Fibroblast of lung (primary cell): ENCODE data around the gene WDR59. TPM values are rescaled to one million over a fixed set of nuclear protein-coding genes. Genes with fewer than 3 reads are reported as not detected.
A peak's percentile ranks its signal among the peaks of the same experiment; 100 is the strongest.

Experiments used
- DNase-seq, 2 donors: peaks; one replicate each; pipeline versions ENCODE4 v3.0.0 to v3.0.0-alpha.2; 2010; ENCODE audit warnings: low read depth in 2 of 2
- H2AFZ ChIP-seq: 2 replicates; pipeline ENCODE4 v1.5.1; 2012; ENCODE audit warnings: low read length, control low read depth, inconsistent platforms
- H3K27ac ChIP-seq: 2 replicates; pipeline ENCODE4 v1.5.1; 2011; ENCODE audit warnings: low read length, control low read depth; ENCODE audit not compliant: insufficient read depth
- H3K27me3 ChIP-seq: 2 replicates; pipeline ENCODE4 v1.5.1; 2011; ENCODE audit warnings: mild to moderate bottlenecking, low read length; ENCODE audit not compliant: control insufficient read depth, insufficient read depth
- H3K36me3 ChIP-seq: 2 replicates; pipeline ENCODE4 v1.5.1; 2011; ENCODE audit warnings: low read length; ENCODE audit not compliant: control insufficient read depth, insufficient read depth
- H3K4me1 ChIP-seq: 2 replicates; pipeline ENCODE4 v1.5.1; 2011; ENCODE audit warnings: low read length; ENCODE audit not compliant: control insufficient read depth, insufficient read depth; ENCODE audit errors: extremely low read depth
- H3K4me2 ChIP-seq: 2 replicates; pipeline ENCODE4 v1.5.1; 2011; ENCODE audit warnings: low read length, control low read depth; ENCODE audit not compliant: insufficient read depth; ENCODE audit errors: extremely low read depth
- H3K4me3 ChIP-seq, 4 experiments: fragments of 200-600 bp in 1 of 4; sonication (generic) in 1 of 4; replicated peaks in 1 of 4; 2 replicates each; pipeline ENCODE4 v1.5.1; 2011 to 2016; ENCODE audit warnings: low read length in 4 of 4, low read depth in 3 of 4, mild to moderate bottlenecking in 3 of 4, control low read depth in 2 of 4, inconsistent platforms in 1 of 4, mixed read lengths in 1 of 4; ENCODE audit not compliant: insufficient read depth in 1 of 4; ENCODE audit errors: control extremely low read depth in 1 of 4
- H3K79me2 ChIP-seq: 2 replicates; pipeline ENCODE4 v1.5.1; 2012; ENCODE audit warnings: mild to moderate bottlenecking, low read length, inconsistent platforms; ENCODE audit not compliant: control insufficient read depth, insufficient read depth
- H3K9ac ChIP-seq: 2 replicates; pipeline ENCODE4 v1.5.1; 2011; ENCODE audit warnings: mild to moderate bottlenecking, low read length, control low read depth; ENCODE audit not compliant: insufficient read depth
- H3K9me3 ChIP-seq: 2 replicates; pipeline ENCODE4 v1.5.1; 2012; ENCODE audit warnings: low read depth, low read length; ENCODE audit not compliant: control insufficient read depth, insufficient read depth
- H4K20me1 ChIP-seq: 2 replicates; pipeline ENCODE4 v1.5.1; 2011; ENCODE audit warnings: low read length; ENCODE audit not compliant: control insufficient read depth, insufficient read depth; ENCODE audit errors: extremely low read depth
- CTCF ChIP-seq, 2 donors: IDR thresholded peaks in 1 of 2; conservative IDR thresholded peaks in 1 of 2; 1 replicate in 1 of 2; 2 replicates in 1 of 2; pipeline ENCODE4 v1.5.1; 2011 to 2012; ENCODE audit warnings: low read length in 2 of 2, control low read depth in 1 of 2, inconsistent platforms in 1 of 2, low read depth in 1 of 2, mild to moderate bottlenecking in 1 of 2
- EZH2 ChIP-seq: IDR thresholded peaks from 2 replicates; pipeline ENCODE4 v1.5.1; 2012; ENCODE audit warnings: low read length, control low read depth, mild to moderate bottlenecking; ENCODE audit errors: missing control alignments
- polyA plus RNA-seq, 2 donors: library from polyadenylated mRNA; depleted of rRNA in 1 of 2; stranded (reverse) in 1 of 2; unstranded in 1 of 2; fragments of >200 nt; gene quantifications; 2 replicates each; pipeline ENCODE4 v1.2.1, GENCODE V29; 2011 to 2012; ENCODE audit warnings: missing spikeins in 1 of 2
- total RNA-seq: library from RNA; depleted of rRNA; stranded (reverse); fragments of >200 nt; gene quantifications from 2 replicates; pipeline ENCODE4 v1.2.1, GENCODE V29; 2014

The WDR59 gene
- total and polyA plus RNA-seq, 2 donors (not counting 1 experiment from before 2014, with no cell fraction given) = 16.0 to 30.2 TPM

DNA sequence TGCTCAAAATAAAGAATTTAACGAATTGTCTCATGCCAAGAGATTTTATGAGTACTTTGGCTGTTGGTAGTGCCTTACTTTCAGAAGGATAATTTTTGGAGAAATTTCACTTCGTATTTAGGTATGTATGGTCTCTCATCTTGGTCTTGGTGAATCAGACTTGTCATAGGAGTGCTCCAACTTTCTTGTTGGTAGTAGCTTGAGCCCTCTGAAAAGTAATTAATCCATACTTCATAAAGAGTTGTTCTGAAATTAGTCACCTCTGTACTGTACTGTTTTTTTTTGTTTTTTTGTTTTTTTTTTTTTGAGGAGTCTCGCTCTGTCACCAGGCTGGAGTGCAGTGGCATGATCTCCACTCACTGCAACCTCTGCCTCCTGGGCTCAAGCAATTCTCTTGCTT is 25.5 kb upstream of the WDR59 start:
- no peaks in the 10 kb centered on the region for H3K9me3 ChIP-seq
- no peaks in the 10 kb centered on the region for H4K20me1 ChIP-seq
- H3K27ac ChIP-seq = no peak overlapping the region
- H3K36me3 ChIP-seq = no peaks in the 10 kb centered on the region
- TF ChIP-seq EZH2 (no peak), CTCF (conservative IDR thresholded peaks at IDR 0.05 in 1 of 2, IDR thresholded peaks at IDR 0.05 in 1 of 2; ENCODE audit: low read depth in 1 of 2, low read length in 2 of 2) (no peak)
- H3K79me2 ChIP-seq = peaks cover 50% of the 10 kb centered on the region
- H3K27me3 ChIP-seq = no peaks in the 10 kb centered on the region
- peak in 1 of 2 donors; percentile 25 for DNase-seq
- peaks cover 13% of the 10 kb centered on the region for H3K4me1 ChIP-seq
- H2AFZ ChIP-seq = no peak overlapping the region
- H3K4me3 ChIP-seq = no peak overlapping the region
- no peak overlapping the region for H3K4me2 ChIP-seq
- H3K9ac ChIP-seq = no peak overlapping the region

DNA sequence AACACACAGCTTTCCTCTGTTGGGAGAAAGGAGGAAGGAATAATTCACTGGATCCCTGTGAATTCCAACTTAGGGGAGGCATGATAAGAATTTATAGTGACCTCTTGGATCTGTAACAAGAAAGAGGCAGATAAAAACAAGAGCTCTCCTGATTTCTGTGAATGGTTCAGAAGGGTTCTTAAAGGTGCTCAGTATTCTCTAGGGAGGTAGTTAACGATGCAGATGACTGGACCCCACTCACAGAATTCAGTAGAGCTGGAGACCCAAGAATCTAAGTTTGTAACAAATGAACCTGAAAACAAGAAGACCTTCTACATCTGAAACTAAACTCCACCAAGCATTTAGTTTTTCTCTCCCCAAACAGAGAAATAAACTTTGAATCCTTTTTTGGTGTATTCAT is 22.5 kb upstream of the WDR59 start:
- H2AFZ ChIP-seq = no peak overlapping the region
- H3K9ac ChIP-seq = no peak overlapping the region
- TF ChIP-seq EZH2 (no peak), CTCF (conservative IDR thresholded peaks at IDR 0.05 in 1 of 2, IDR thresholded peaks at IDR 0.05 in 1 of 2; ENCODE audit: low read depth in 1 of 2, low read length in 2 of 2) (no peak)
- H3K27me3 ChIP-seq = no peaks in the 10 kb centered on the region
- H4K20me1 ChIP-seq = no peaks in the 10 kb centered on the region
- no peaks in the 10 kb centered on the region for H3K9me3 ChIP-seq
- H3K36me3 ChIP-seq = no peaks in the 10 kb centered on the region
- DNase-seq = no peak
- H3K4me2 ChIP-seq = no peak overlapping the region
- H3K27ac ChIP-seq = no peak overlapping the region
- H3K4me1 ChIP-seq = peaks cover 11% of the 10 kb centered on the region
- H3K4me3 ChIP-seq = no peak overlapping the region
- peaks cover 55% of the 10 kb centered on the region for H3K79me2 ChIP-seq

DNA sequence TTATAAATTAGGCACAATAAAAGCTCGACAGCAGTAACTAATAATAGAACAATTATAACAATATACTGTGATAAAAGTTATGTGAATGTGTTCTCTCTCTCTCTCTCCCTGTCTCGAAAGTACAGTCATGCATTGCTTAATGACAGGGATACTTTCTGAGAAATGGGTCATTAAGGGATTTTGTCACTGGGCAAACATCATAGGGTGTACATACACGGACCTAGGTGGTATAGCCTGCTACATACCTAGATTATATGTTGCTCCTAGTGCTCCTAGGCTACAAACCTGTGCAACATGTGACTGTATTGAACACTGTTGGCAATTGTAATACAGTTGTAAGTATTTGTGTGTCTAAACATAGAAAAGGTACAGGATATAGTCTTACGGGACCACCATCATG is 20.8 kb upstream of the WDR59 start:
- no peak for DNase-seq
- H3K4me1 ChIP-seq = peaks cover 9% of the 10 kb centered on the region
- no peaks in the 10 kb centered on the region for H4K20me1 ChIP-seq
- no peak overlapping the region for H3K27ac ChIP-seq
- H3K9ac ChIP-seq = no peak overlapping the region
- TF ChIP-seq EZH2 = no peak
- TF ChIP-seq CTCF (conservative IDR thresholded peaks at IDR 0.05 in 1 of 2, IDR thresholded peaks at IDR 0.05 in 1 of 2; ENCODE audit: low read depth in 1 of 2, low read length in 2 of 2) = no peak
- H3K9me3 ChIP-seq = no peaks in the 10 kb centered on the region
- no peak overlapping the region for H2AFZ ChIP-seq
- no peaks in the 10 kb centered on the region for H3K36me3 ChIP-seq
- no peaks in the 10 kb centered on the region for H3K27me3 ChIP-seq
- H3K79me2 ChIP-seq = peaks cover 66% of the 10 kb centered on the region
- no peak overlapping the region for H3K4me3 ChIP-seq
- no peak overlapping the region for H3K4me2 ChIP-seq
